Liver (tissue), 3 donors: Measurements from ENCODE around the gene AP3B1.

Source experiments
- RXRA ChIP-seq, 2 donors: IDR thresholded peaks; 2 replicates each; pipeline ENCODE4 v1.6.1; 2017 to 2018; ENCODE audit warnings: antibody characterized with exemption in 2 of 2, mild to moderate bottlenecking in 1 of 2
- SP1 ChIP-seq: IDR thresholded peaks from 2 replicates; pipeline ENCODE4 v1.6.1; 2018; ENCODE audit warnings: antibody characterized with exemption, mild to moderate bottlenecking
- TF ChIP-seq, protein P1 (sequence below): IDR thresholded peaks from 2 replicates; pipeline ENCODE4 v1.6.1; 2016; ENCODE audit warnings: antibody characterized with exemption
- TF ChIP-seq, protein P2 (sequence below): fragments of 150-350 bp; IDR thresholded peaks from 2 replicates; pipeline ENCODE4 v1.5.1; 2017; ENCODE audit warnings: improper control_type of control experiment, low read depth, low read length; ENCODE audit not compliant: missing input control
- TF ChIP-seq, protein P3 (sequence below): IDR thresholded peaks from 2 replicates; pipeline ENCODE4 v1.6.1; 2016; ENCODE audit warnings: antibody characterized with exemption, mild to moderate bottlenecking
- TF ChIP-seq, protein P4 (sequence below): IDR thresholded peaks from 2 replicates; pipeline ENCODE4 v1.6.1; 2016; ENCODE audit warnings: antibody characterized with exemption
- donor health status: healthy.
- donor health status: healthy.

DNA sequence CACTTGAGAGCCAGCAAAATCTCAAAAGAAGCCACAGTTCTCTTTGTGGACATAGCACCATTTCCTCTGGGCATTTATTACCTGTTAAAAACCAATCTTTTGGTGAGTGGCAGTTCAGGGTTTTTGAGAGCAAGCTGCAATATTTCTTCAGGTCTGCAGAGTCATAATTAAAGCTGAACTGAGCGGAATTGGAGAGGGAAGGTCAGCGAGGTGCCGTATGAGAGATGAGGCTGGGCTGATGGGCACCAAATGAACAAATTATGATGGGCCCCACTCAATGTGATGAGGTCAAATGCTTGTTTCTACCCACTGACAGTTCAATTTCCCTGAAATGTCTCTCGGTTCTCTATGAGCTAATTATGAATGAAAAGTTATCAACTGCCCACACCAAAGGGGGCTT lies 231.9 kb downstream of the AP3B1 start:
- TF ChIP-seq, protein P1, sequence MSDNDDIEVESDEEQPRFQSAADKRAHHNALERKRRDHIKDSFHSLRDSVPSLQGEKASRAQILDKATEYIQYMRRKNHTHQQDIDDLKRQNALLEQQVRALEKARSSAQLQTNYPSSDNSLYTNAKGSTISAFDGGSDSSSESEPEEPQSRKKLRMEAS = no peak
- TF ChIP-seq SP1 (no peak), RXRA (IDR thresholded peaks at IDR 0.05) (no peak)
- TF ChIP-seq, protein P2, sequence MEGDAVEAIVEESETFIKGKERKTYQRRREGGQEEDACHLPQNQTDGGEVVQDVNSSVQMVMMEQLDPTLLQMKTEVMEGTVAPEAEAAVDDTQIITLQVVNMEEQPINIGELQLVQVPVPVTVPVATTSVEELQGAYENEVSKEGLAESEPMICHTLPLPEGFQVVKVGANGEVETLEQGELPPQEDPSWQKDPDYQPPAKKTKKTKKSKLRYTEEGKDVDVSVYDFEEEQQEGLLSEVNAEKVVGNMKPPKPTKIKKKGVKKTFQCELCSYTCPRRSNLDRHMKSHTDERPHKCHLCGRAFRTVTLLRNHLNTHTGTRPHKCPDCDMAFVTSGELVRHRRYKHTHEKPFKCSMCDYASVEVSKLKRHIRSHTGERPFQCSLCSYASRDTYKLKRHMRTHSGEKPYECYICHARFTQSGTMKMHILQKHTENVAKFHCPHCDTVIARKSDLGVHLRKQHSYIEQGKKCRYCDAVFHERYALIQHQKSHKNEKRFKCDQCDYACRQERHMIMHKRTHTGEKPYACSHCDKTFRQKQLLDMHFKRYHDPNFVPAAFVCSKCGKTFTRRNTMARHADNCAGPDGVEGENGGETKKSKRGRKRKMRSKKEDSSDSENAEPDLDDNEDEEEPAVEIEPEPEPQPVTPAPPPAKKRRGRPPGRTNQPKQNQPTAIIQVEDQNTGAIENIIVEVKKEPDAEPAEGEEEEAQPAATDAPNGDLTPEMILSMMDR = no peak
- TF ChIP-seq, protein P3, sequence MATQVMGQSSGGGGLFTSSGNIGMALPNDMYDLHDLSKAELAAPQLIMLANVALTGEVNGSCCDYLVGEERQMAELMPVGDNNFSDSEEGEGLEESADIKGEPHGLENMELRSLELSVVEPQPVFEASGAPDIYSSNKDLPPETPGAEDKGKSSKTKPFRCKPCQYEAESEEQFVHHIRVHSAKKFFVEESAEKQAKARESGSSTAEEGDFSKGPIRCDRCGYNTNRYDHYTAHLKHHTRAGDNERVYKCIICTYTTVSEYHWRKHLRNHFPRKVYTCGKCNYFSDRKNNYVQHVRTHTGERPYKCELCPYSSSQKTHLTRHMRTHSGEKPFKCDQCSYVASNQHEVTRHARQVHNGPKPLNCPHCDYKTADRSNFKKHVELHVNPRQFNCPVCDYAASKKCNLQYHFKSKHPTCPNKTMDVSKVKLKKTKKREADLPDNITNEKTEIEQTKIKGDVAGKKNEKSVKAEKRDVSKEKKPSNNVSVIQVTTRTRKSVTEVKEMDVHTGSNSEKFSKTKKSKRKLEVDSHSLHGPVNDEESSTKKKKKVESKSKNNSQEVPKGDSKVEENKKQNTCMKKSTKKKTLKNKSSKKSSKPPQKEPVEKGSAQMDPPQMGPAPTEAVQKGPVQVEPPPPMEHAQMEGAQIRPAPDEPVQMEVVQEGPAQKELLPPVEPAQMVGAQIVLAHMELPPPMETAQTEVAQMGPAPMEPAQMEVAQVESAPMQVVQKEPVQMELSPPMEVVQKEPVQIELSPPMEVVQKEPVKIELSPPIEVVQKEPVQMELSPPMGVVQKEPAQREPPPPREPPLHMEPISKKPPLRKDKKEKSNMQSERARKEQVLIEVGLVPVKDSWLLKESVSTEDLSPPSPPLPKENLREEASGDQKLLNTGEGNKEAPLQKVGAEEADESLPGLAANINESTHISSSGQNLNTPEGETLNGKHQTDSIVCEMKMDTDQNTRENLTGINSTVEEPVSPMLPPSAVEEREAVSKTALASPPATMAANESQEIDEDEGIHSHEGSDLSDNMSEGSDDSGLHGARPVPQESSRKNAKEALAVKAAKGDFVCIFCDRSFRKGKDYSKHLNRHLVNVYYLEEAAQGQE = no peak
- TF ChIP-seq, protein P4, sequence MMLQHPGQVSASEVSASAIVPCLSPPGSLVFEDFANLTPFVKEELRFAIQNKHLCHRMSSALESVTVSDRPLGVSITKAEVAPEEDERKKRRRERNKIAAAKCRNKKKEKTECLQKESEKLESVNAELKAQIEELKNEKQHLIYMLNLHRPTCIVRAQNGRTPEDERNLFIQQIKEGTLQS = no peak
